Activated CD4-positive, alpha-beta T cell treated with anti-CD3 and anti-CD28 coated beads, Interleukin-2, Interleukin-6, amounts not matched to agents 100 ng/mL and 50 ng/mL, durations not matched to agents 16 hours and 8 hours (primary cell): ENCODE results near the gene CLCNKA.
"Not testable (repeated sequence)": the region's sequence is repeated elsewhere in the genome, so short reads cannot be mapped to it uniquely, and the experiment has no call there.

ENCODE experiments used
- DNase-seq: peaks from one replicate; pipeline ENCODE4 v3.0.0-alpha.2; 2020

The CLCNKA gene

GRCh38 chr1:16021681-16022080 lies at the start of gene CLCNKA:
Gene CLCNKA (plus strand): TSS chr1:16022036. CDS start chr1:16022620, 584 bp downstream.
- DNase-seq: no peak

- no peak for DNase-seq
Observed at GRCh38 chr1:15972409-15972808, 49.4 kb upstream of the CLCNKA start.

GRCh38 chr1:15973772-15974171 lies 48.1 kb upstream of the CLCNKA start:
- no peak for DNase-seq

- peak; percentile 56 for DNase-seq
Observed at GRCh38 chr1:15974855-15975254, 47.0 kb upstream of the CLCNKA start.

GRCh38 chr1:15975358-15975804 lies 46.5 kb upstream of the CLCNKA start:
- peak; percentile 81 for DNase-seq

GRCh38 chr1:15975805-15976680 lies 45.8 kb upstream of the CLCNKA start, which contains the start of gene ZBTB17:
Gene ZBTB17 (minus strand): TSS chr1:15976101. CDS start chr1:15948495, 27,606 bp downstream.
- peak; percentile 97 for DNase-seq

- DNase-seq: not testable (repeated sequence)
Observed at GRCh38 chr1:15977947-15978346, 43.9 kb upstream of the CLCNKA start.

- no peak for DNase-seq
Observed at GRCh38 chr1:15981679-15982078, 40.2 kb upstream of the CLCNKA start.

GRCh38 chr1:15983275-15983674 lies 38.6 kb upstream of the CLCNKA start:
- DNase-seq: no peak

GRCh38 chr1:15985611-15986297 lies 36.1 kb upstream of the CLCNKA start:
- no peak for DNase-seq

- DNase-seq: no peak
Observed at GRCh38 chr1:15988856-15989736, 32.7 kb upstream of the CLCNKA start.

- DNase-seq: no peak
Observed at GRCh38 chr1:15989776-15990175, 32.1 kb upstream of the CLCNKA start.

GRCh38 chr1:15991427-15992186 lies 30.2 kb upstream of the CLCNKA start:
- DNase-seq: no peak

- DNase-seq: no peak
Observed at GRCh38 chr1:15992187-15992553, 29.7 kb upstream of the CLCNKA start.

- no peak for DNase-seq
Observed at GRCh38 chr1:15992582-15993500, 29.0 kb upstream of the CLCNKA start.

GRCh38 chr1:15993666-15994065 lies 28.2 kb upstream of the CLCNKA start:
- no peak for DNase-seq

- DNase-seq: no peak
Observed at GRCh38 chr1:15994081-15994480, 27.8 kb upstream of the CLCNKA start.

- peak; percentile 61 for DNase-seq
Observed at GRCh38 chr1:15994590-15995351, 27.1 kb upstream of the CLCNKA start.

- no peak for DNase-seq
Observed at GRCh38 chr1:15997076-15997585, 24.7 kb upstream of the CLCNKA start.
